NCI-H2107 (cell line): ENCODE results near the gene EBNA1BP2.
"Not testable (repeated sequence)": the region's sequence is repeated elsewhere in the genome, so short reads cannot be mapped to it uniquely, and the experiment has no call there.

ENCODE experiments used
- DNase-seq: peaks from one replicate; lab custom pipeline; 2025; lab: John Stamatoyannopoulos, UW

The EBNA1BP2 gene

GRCh38 chr1:43171876-43172526, at the start of gene EBNA1BP2, which contains the start of gene CFAP57:
TSS of gene EBNA1BP2 (minus strand) at chr1:43172290. CDS start at chr1:43172118, 172 bp downstream.
TSS of gene CFAP57 (plus strand) at chr1:43172330. CDS start at chr1:43172754, 424 bp downstream.
- peak; percentile 76 for DNase-seq

- DNase-seq: no peak
Observed at GRCh38 chr1:43221797-43222196, 49.7 kb upstream of the EBNA1BP2 start.

- DNase-seq: no peak
Observed at GRCh38 chr1:43220905-43221778, 49.1 kb upstream of the EBNA1BP2 start.

- DNase-seq: no peak
Observed at GRCh38 chr1:43217747-43218146, 45.7 kb upstream of the EBNA1BP2 start.

- no peak for DNase-seq
Observed at GRCh38 chr1:43214501-43215444, 42.7 kb upstream of the EBNA1BP2 start.

GRCh38 chr1:43208277-43208676, 36.2 kb upstream of the EBNA1BP2 start:
- DNase-seq: not testable (repeated sequence)

- no peak for DNase-seq
Observed at GRCh38 chr1:43207229-43207853, 35.3 kb upstream of the EBNA1BP2 start.

- DNase-seq: no peak
Observed at GRCh38 chr1:43206600-43207228, 34.6 kb upstream of the EBNA1BP2 start.

- no peak for DNase-seq
Observed at GRCh38 chr1:43205671-43206070, 33.6 kb upstream of the EBNA1BP2 start.

- DNase-seq: no peak
Observed at GRCh38 chr1:43204394-43204793, 32.3 kb upstream of the EBNA1BP2 start.

GRCh38 chr1:43203859-43204258, 31.8 kb upstream of the EBNA1BP2 start:
- DNase-seq: no peak

GRCh38 chr1:43199093-43199726, 27.1 kb upstream of the EBNA1BP2 start:
- DNase-seq: peak; percentile 97

- DNase-seq: no peak
Observed at GRCh38 chr1:43197343-43198127, 25.4 kb upstream of the EBNA1BP2 start.

- DNase-seq: no peak
Observed at GRCh38 chr1:43194509-43194908, 22.4 kb upstream of the EBNA1BP2 start.

GRCh38 chr1:43188106-43188505, 16.0 kb upstream of the EBNA1BP2 start:
- no peak for DNase-seq

GRCh38 chr1:43184995-43185394, 12.9 kb upstream of the EBNA1BP2 start:
- DNase-seq: no peak

- no peak for DNase-seq
Observed at GRCh38 chr1:43184388-43184787, 12.3 kb upstream of the EBNA1BP2 start.

GRCh38 chr1:43177691-43178090, 5.6 kb upstream of the EBNA1BP2 start:
- no peak for DNase-seq

- no peak for DNase-seq
Observed at GRCh38 chr1:43174873-43175272, 2.8 kb upstream of the EBNA1BP2 start.

- peak; percentile 80 for DNase-seq
Observed at GRCh38 chr1:43172527-43172972, 460 bp upstream of the EBNA1BP2 start.
